DMS53 treated with DMSO at 0.1 percent for 48 hours (cell line): ENCODE measurements around the gene ARAP3.

ENCODE experiments used
- DNase-seq: peaks from one replicate; lab custom pipeline; 2025; ENCODE audit not compliant: unreplicated experiment; lab: John Stamatoyannopoulos, UW

ARAP3 gene

GRCh38 chr5:141701360-141702119 lies 19.5 kb upstream of the ARAP3 start:
- DNase-seq = no peak

DNA sequence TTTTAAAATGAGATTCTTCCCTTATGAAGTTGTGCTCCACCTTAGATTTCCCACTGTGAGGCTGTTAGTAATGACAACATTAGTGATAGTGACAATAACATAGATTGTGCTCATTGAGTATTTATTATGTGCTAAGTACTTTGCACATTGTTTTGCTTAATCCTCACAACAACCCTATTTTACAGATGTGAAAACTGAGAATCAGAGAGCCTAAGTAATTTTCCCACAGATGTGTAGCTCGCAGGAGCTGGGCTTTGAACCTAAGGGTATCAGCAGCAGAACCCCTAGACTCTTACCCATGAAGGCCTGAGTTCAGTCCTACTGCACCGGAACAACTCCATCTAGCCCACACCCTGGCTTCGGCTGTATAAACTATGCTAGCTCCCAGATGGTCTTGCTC lies 15.6 kb upstream of the ARAP3 start:
- DNase-seq = no peak

DNA sequence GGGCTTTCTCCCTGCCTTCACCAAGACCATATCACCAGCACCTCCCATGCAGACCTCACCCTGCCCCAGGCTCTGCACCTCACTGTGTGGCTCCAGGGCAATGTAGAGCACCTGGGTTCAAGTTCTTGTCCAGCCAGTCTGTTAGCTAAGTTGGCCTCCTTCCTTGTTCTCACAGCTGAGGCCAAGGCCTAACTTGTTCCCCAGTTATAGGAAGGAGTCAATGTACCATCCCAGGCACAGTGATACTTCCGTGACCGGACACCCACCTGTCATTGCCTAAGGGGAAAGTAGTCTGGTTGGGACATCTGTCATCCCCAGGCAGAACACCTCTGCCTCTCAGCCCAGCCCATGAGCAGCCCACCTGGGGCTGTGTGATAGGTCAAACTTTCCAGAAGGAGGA lies 14.4 kb upstream of the ARAP3 start:
- no peak for DNase-seq

DNA sequence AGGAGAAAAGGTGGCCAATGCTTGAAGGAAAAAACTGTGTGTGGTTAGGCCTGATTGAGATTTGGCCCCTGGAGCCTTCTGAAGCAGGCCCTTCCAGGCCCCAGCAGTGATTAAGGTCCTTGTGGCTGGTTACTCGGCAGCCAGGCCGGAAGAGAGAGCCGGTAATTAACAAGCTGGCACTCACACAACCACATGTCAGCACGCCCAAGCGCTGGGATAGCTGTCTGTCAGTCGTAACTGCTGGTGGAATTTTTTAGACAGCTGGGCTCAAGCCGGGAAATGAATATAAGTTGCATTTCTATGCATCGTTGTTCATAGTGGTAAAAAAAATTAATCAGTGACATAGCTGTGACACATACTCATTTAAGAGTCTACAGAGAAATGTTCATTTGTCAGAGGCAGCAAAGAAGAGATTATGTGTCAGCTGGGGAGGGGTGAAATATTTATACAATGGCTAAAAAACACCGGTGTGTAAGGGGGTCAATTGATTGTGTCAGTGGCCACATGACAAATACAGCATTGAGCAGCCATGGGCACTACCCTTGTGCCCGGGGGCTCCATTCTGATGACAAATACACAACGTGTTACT lies 13.7 kb upstream of the ARAP3 start:
- no peak for DNase-seq

GRCh38 chr5:141694479-141694878 lies 12.4 kb upstream of the ARAP3 start:
- no peak for DNase-seq

DNA sequence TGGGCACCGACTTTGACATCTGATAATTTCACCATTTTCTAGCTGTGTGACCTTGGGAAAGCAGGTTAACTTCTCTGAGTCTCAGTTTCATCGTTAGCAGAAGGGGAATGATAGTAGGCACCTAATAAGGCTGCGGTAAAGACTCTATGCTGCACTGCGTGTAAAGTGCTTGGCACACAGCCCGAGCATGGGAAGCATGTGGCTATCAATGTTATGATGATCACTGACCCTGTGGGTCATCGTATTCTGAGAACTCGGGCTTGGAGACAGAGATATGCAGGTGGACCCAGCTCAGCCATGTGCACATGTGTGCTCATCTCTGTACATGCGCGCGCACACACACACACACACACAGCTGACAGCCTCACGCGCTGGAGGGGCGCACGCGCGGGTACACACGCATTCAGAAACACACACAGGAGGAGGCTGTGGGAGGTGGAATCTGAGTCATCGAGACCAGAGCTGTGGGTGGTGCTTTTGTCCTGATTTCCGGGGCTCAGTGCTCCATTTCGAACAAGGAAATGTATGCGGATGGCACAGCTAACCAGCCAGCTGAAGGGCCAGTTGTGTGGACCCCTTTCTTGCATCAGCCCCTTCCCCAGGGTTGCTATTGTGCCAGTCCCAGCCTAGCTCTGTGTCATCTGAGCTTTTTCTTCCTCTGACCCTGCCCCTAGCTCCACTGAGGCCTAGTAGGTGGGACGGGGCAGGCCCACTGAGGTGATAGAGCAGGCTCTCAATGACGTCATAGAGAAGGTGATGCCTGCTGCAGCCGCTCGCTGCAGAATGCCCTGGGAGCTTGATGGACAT lies 11.1 kb upstream of the ARAP3 start:
- DNase-seq = peak; percentile 89

DNA sequence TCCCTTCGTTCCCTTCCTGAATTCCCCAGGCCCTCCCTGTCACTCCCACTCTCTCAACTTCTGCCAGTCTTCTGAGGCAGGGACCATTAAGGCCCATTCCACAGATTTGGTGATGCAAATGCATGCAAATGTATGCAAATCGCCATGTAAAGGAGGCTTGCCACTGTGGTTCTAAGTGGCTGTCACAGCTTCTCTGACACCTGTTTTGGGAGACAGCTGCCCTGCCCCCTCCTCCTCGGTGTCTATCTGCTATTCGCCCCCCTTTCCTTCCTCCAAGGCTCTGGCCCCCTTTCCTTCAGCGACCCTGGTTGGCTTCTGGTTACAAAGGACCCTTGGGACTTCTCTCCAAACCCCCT lies 10.5 kb upstream of the ARAP3 start:
- DNase-seq = no peak

- peak; percentile 80 for DNase-seq
These were observed 10.0 kb upstream of the ARAP3 start for GRCh38 chr5:141691867-141692532.

- no peak for DNase-seq
These were observed 9.3 kb upstream of the ARAP3 start for GRCh38 chr5:141691286-141691866.

- no peak for DNase-seq
These were observed 4.8 kb upstream of the ARAP3 start for GRCh38 chr5:141686648-141687416.

DNA sequence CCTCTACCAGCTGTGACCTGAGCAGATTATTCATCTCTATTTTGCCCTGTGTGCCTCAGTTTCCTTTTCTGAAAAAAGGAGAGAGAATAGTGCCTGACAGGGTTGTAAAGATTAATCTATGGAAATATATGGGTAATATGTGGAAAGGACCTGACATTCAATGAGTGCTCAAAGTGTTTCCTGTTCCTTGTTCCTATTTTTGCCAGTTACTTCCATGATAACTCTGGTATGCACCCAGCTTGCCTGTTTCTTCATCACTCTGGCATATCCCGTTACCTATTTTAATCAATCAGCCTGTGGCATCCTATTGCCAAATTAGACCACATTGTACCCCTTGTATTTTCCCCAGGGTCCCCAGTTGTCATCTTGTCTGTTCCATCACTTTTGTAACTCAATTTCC lies 3.6 kb upstream of the ARAP3 start:
- DNase-seq = no peak

- no peak for DNase-seq
These were observed 1.6 kb upstream of the ARAP3 start for GRCh38 chr5:141683596-141684141.

DNA sequence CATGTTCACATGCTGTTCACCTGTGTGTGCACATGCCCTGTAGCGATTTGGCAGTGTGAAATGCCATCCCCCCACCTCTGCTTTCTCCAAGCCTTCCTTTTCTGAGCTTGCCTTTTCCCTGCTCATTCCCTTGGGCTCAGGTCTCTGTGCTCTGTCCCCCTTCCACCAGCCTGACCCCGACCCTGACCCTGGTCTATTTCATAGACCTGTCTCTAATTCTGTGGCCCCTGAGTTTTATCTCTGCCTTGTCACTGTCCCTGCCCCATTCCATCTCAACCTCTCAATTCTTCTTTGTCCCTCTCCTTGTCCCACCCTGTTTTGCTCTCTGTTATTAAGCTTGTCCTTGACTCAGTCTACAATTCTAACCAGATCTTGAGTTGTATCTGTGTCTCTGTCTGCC lies 735 bp downstream of the ARAP3 start:
- DNase-seq = no peak

DNA sequence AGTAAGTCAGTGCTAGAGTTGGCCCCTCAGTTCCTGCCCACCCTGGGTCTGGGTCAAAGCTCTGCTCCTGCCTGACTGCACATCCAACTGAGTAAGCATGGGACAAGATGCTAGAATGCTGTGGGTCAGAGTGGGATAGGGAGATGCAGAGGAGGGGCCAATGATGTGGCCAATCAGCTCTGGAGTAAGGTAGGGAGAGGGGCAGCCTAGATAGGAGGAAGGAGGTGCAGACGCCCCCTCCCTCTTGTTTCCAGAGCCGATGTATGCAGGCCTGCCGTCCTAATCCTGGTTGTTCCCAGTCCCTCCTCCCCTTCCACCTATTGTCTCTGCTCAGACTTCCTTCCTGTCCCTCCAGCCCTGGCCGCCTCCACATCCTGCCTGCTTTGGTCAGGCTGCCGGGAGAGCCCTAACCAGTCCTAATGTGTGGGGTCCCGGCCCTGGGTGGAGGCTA lies 1.3 kb downstream of the ARAP3 start:
- peak; percentile 66 for DNase-seq

DNA sequence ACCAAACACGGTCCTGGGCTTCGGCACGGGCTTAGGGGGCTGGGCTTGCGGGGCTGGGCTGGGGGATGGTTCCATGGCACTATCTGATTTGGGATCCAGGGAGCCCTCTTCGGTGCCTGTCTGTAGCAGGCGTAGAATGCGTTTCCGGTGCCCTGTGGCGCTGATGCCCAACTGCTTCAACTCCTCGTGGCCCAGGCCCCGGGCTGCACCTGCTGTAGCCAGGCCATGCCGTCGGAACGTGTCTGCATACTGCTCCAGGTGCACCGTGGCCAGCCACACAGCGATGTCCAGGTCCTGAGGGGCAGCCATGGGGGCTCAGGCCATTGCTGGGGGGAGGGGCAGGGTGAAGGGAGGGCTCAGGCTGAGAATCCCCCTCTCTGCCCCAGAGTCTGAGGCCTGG lies 1.9 kb downstream of the ARAP3 start:
- no peak for DNase-seq

DNA sequence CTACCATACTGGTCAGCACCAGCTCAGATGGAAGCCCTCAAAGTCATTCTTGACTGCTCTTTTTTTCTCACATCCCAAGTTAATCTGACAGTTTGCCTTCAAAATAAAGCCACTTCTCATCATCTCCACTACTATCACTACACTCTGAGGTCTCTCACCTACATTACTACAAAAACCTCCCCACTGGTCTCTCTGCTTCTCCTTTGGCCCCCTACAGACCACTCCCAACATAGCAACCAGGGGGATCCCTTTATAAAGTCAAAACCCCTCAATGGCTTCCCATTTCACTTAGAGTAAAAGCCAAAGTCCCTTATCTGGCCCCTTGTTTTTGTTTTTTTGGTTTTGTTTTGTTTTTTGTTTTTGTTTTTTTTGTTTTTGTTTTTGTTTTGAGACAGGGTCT lies 4.6 kb downstream of the ARAP3 start:
- DNase-seq = no peak

GRCh38 chr5:141675672-141676071 lies 6.4 kb downstream of the ARAP3 start:
- DNase-seq = no peak

DNA sequence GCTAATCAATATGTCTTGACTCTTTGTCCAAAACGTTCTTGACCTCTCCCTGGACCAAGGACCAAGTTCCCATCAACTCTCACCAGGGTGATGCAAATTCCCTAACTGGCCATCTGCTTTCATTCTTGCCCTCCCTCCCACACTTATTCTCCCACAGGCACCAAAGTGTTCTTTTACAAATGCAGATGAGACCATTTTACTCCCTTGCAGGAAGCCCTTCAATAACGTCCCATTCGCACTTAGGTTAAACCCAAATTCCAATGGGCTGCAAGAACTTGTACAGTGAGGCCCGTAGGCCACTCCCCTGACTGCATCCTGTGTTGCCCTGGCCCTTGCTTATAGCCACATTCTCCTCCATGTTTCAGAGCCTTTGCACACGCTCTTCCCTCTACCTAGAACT lies 7.3 kb downstream of the ARAP3 start:
- DNase-seq = no peak

DNA sequence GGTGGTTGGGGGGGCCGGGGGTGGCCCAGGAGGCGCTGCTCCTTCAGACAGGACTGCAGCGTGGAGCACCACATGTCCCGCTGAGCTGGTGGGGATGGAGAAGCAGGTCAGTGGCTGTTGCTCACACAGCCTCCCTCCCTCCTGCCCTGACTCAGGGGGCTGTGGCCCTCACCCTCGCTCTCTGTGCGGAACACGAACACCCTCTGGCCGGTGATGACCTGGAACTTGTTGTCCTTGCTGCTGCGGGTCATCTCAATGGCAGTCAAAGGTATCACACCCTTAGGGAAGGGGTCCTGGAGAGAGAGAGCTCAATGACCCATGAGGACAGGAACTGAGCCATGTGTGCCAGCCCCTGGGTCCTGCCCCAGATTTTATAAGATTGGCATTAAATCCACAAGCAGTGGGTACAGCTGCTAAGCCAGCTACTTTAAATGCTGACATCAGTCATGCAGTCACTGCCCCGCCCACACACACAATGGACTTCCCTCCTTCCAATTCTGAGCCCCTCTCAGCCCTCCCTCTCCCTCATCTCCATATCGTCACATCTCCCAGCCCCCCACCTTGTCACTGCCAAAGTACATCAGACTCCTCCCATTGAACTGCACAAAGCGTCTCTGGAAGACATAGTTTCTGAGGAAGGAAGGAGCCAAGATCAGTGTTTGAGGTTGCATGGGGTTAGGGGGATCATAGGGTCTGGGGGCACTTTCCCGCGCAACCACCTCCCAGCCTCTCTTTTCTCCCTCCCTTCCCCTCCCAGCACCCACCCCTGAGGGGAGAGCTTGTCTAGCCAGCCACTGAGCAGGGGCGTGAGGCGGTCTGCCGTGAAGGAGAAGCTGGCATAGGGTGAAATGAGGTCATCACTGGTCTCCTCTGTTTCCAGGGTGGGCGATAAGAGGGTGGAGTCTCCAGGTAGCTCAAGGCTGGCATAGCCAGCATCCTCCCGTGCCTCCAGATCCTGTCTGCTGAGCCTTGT lies 8.9 kb downstream of the ARAP3 start:
- no peak for DNase-seq
